Breast epithelium (tissue), 4 donors: ENCODE measurements around the gene UQCRQ. TPM values are rescaled to one million over a fixed set of nuclear protein-coding genes. Genes with fewer than 3 reads are reported as not detected.
A peak's percentile ranks its signal among the peaks of the same experiment; 100 is the strongest.

Experiments
- DNase-seq, 2 donors: peaks; one replicate each; pipeline ENCODE4 v3.0.0-alpha.2; 2019; ENCODE audit warnings: low spot score in 2 of 2
- H3K27ac ChIP-seq, 2 donors: fragments of 200-600 bp; sonication (generic) in 1 of 2; one replicate each; pipeline ENCODE4 v1.5.1; 2016 to 2019; ENCODE audit warnings: mild to moderate bottlenecking in 1 of 2
- H3K27me3 ChIP-seq, 2 donors: fragments of 200-600 bp; sonication (generic) in 1 of 2; one replicate each; pipeline versions ENCODE4 v1.5.1 to v1.6.0; 2017 to 2019; ENCODE audit warnings: control low read depth in 1 of 2, mild to moderate bottlenecking in 1 of 2
- H3K36me3 ChIP-seq: fragments of 200-600 bp; one replicate; pipeline ENCODE4 v1.5.1; 2019
- H3K4me1 ChIP-seq, 2 donors: fragments of 200-600 bp; sonication (generic); one replicate each; pipeline ENCODE4 v1.5.1; 2016 to 2019; ENCODE audit warnings: control low read depth in 1 of 2
- H3K4me3 ChIP-seq, 3 donors: fragments of 200-600 bp; sonication (generic); 1 replicate in 2 of 3; 2 replicates in 1 of 3; pipeline ENCODE4 v1.5.1; 2016 to 2019; ENCODE audit warnings: mild to moderate bottlenecking in 3 of 3, moderate library complexity in 2 of 3
- H3K9me3 ChIP-seq, 2 donors: fragments of 200-600 bp; sonication (generic) in 1 of 2; one replicate each; pipeline ENCODE4 v1.5.1; 2016 to 2019; ENCODE audit warnings: control low read depth in 1 of 2
- POLR2A ChIP-seq: fragments of 450-650 bp; IDR thresholded peaks from one replicate; pipeline ENCODE4 v1.6.1; 2016; ENCODE audit warnings: antibody characterized with exemption, mild to moderate bottlenecking, moderate library complexity
- POLR2AphosphoS5 ChIP-seq, 3 donors: sonication (generic); formaldehyde crosslinking; IDR thresholded peaks; one replicate each; pipeline ENCODE4 v1.6.1; 2017; ENCODE audit warnings: antibody characterized with exemption in 3 of 3
- intact Hi-C: fragments of 100-400 bp; cut with DNase I; formaldehyde crosslinking; loops from one replicate; pipeline ENCODE4 v1.15.1; 2023; ENCODE audit warnings: low total_unique reads
- total RNA-seq, 3 donors: library from RNA; depleted of rRNA; stranded (reverse); fragments of >200 nt; gene quantifications; one replicate each; pipeline ENCODE4 v1.1.0, GENCODE V29; 2016
- TF ChIP-seq, protein P1 (sequence below), 3 donors: fragments of 450-650 bp; IDR thresholded peaks; one replicate each; pipeline ENCODE4 v1.5.1; 2016 to 2017; ENCODE audit warnings: antibody characterized with exemption in 3 of 3, mild to moderate bottlenecking in 3 of 3, moderate library complexity in 3 of 3

Gene UQCRQ
- total RNA-seq, 3 donors from 2014 or later = 106 to 184 (median 150) TPM

DNA sequence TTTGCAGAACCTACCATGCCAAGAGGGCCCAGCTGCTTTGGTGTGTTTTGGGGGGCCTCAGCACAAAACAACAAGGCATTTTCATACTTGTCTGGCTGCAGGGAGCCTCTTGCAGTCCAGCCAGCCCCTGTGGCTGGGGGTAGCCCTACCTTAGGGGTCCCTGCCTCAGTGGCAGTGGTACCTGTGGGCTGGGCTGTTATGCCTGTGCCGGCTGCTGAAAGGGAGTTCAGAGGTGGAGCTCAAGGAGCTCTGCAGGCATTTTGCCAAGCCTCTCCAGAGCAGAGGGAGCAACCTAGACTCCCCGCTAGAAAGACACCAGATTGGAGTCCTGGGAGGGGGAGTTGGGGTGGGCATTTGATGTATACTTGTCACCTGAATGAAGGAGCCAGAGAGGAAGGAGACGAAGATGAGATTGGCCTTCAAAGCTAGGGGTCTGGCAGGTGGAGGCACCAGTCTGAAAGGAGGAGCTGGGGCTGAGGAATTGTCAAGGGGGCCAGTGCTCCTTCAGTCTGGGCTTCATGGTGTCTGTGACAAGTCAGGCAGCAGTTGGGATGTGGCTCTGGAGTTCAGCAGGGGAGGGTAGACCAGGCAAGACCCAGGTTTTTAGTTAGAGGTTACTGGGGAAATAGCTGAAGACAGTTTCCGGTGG, 37.5 kb upstream of the UQCRQ start:
- intact Hi-C loops = loop anchor here (1.0 kb wide), 1 partner anchor 36 kb away; no protein-coding TSS in a partner anchor
- no peaks in the 10 kb centered on the region for H3K27me3 ChIP-seq

DNA sequence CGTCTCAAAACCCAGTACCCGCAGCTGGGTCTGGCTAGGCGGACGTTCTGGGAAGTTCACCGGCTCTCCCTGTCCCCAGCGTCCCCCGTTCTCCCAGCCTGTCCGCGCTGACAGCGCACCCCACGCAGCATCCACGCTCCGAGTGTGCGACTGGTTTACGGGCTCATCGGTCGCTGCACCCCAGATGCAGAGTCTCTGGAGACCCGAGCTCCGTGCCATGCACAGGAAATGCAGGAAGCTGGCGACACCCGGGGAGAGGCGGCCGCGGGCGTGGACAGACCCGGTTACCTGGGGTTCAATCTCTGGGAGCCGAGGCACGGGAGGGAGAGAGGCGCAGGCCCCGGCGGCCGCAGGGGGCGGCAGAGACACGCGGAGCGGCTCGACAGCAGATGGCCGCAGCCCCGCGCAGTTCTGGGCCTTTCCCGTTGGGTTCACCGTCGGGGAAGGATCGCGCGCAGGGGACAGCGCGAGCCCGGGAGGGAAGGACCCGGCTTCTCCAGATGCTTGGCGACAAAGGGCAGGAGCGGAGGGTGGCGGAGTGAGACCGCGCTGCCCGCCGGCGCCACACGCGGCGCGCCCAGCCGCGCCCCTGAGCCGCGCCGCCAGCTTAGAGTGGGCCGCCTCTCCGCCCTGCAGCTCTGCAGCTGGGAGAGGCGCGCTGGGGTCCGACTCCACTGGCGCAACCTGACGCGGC, 36.6 kb upstream of the UQCRQ start:
- intact Hi-C loops = loop anchor here (1.0 kb wide), 1 partner anchor 35 kb away; no protein-coding TSS in a partner anchor
- TF ChIP-seq POLR2A (no peak), POLR2AphosphoS5 (IDR thresholded peaks at IDR 0.05) (peak in 2 of 3 donors; percentile 17 to 44)
- TF ChIP-seq, protein P1, sequence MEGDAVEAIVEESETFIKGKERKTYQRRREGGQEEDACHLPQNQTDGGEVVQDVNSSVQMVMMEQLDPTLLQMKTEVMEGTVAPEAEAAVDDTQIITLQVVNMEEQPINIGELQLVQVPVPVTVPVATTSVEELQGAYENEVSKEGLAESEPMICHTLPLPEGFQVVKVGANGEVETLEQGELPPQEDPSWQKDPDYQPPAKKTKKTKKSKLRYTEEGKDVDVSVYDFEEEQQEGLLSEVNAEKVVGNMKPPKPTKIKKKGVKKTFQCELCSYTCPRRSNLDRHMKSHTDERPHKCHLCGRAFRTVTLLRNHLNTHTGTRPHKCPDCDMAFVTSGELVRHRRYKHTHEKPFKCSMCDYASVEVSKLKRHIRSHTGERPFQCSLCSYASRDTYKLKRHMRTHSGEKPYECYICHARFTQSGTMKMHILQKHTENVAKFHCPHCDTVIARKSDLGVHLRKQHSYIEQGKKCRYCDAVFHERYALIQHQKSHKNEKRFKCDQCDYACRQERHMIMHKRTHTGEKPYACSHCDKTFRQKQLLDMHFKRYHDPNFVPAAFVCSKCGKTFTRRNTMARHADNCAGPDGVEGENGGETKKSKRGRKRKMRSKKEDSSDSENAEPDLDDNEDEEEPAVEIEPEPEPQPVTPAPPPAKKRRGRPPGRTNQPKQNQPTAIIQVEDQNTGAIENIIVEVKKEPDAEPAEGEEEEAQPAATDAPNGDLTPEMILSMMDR (IDR thresholded peaks at IDR 0.05) = peak; percentile 70 to 85 (median 78)
- Histone ChIP-seq H3K27me3 (no peaks in the 10 kb centered on the region), H3K27ac (peak overlapping the region; percentile 87 to 89), H3K9me3 (no peaks in the 10 kb centered on the region), H3K36me3 (no peaks in the 10 kb centered on the region), H3K4me1 (no peaks in the 10 kb centered on the region), H3K4me3 (peak overlapping the region; percentile 59 to 84 (median 81))
- DNase-seq = peak; percentile 67 to 80

More for the DNA sequence above, 37.5 kb upstream of the UQCRQ start:
- Histone ChIP-seq H3K9me3 (no peaks in the 10 kb centered on the region), H3K4me1 (no peaks in the 10 kb centered on the region), H3K27ac (no peak overlapping the region), H3K4me3 (peak overlapping the region in 2 of 3 donors; percentile 81 to 84), H3K36me3 (no peaks in the 10 kb centered on the region)
- TF ChIP-seq, protein P1 (IDR thresholded peaks at IDR 0.05) = no peak
- no peak for TF ChIP-seq POLR2AphosphoS5 (IDR thresholded peaks at IDR 0.05)
- no peak for TF ChIP-seq POLR2A
- DNase-seq = no peak

DNA sequence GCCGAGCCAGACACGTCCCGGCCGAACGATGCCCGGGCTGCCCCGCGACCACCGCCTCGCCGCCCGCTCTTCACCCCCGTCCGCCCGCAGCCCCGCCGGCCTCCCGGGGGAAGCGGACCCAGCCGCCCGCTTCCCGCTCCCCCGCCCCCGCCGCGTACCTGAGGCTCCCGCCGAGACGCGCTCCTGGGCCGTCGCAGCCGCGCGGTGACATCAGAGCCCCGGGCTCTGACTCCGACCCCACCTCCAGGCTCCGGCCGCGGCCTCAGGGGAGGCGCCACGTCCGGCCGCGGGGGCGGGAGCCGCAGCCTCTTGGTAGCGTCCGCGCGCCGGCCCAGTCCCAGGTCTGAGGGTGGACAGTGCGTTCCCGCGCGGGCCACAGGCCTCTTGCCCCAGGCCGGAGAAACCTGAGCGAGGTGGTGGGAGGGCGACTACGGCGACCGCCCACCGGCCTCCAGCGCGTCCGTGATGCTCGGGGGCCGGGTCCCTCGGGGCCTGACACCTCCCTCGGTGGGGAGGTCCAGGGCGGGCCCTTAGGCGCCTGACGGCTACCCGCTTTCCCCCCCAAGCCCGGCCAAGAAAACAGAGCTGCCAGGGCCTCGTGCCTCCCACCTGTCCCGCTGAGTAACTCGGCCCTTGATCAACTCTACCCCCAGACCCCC, 35.9 kb upstream of the UQCRQ start, which contains the start of gene SHROOM1:
Gene SHROOM1, minus strand, starts transcription at position 212 of the 659 bp plus-strand sequence. CDS start 4,507 bp downstream, outside the sequence.
- TF ChIP-seq POLR2AphosphoS5 (IDR thresholded peaks at IDR 0.05) = peak in 1 of 3 donors; percentile 19
- TF ChIP-seq, protein P1 (IDR thresholded peaks at IDR 0.05) = no peak
- TF ChIP-seq POLR2A = no peak
- DNase-seq = no peak
- H3K27me3 ChIP-seq = no peaks in the 10 kb centered on the region
- intact Hi-C loops = no loop called here
- H3K36me3 ChIP-seq = no peaks in the 10 kb centered on the region
- H3K27ac ChIP-seq = peak within 1 kb of the TSS; percentile 87 to 89
- peak within 1 kb of the TSS; percentile 59 to 84 (median 81) for H3K4me3 ChIP-seq
- no peaks in the 10 kb centered on the region for H3K9me3 ChIP-seq
- H3K4me1 ChIP-seq = no peaks in the 10 kb centered on the region

DNA sequence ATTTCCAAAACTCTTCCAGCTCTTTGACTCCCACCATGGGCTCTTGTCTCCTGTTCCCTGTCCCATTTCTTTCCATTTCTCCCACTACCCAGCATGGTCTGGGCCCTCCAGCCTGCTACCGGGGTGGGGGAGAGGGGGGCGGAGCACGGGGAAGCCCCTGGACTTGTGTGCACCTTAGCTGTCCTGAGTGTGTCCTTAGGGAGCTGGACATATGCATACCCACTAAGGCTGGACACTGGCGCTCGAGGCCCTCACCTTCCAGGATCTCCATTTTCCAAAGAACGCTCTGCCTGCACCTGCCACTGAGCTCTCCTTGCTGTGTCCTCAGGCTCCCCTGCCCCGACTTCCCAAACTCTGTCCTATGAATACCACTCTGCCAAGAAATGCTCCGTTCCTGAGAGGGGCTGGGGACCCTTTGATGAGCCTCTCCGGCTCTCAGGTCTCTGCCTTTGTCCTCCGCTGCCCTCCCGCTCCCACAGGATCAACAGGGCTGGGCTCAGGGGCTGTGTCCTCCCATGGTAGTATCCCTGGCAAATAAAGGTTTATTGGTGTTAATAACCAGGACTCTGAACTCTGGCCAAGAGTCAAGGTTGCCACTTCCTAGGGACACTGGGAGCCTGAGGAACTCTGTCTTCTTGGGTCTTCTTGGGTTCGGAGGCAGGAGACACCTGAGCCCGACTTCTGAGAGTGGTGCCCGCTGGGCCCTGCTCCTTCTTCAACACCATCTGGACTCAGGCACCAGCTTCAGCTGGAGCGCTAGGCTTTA, 35.2 kb upstream of the UQCRQ start:
- Histone ChIP-seq H3K4me3 (peak overlapping the region; percentile 59 to 84 (median 81)), H3K4me1 (no peaks in the 10 kb centered on the region), H3K27ac (peak overlapping the region; percentile 87 to 89), H3K27me3 (no peaks in the 10 kb centered on the region), H3K36me3 (no peaks in the 10 kb centered on the region), H3K9me3 (no peaks in the 10 kb centered on the region)
- TF ChIP-seq POLR2A (no peak), POLR2AphosphoS5 (IDR thresholded peaks at IDR 0.05) (no peak)
- TF ChIP-seq, protein P1 (IDR thresholded peaks at IDR 0.05) = no peak
- no peak for DNase-seq
- intact Hi-C loops = no loop called here
